A549 (cell line): Measurements from ENCODE around the gene PLA1A. TPM values are rescaled to one million over a fixed set of nuclear protein-coding genes. Genes with fewer than 3 reads are reported as not detected.

Experiments
- ATAC-seq, 2 experiments: fragments of 200-7000 bp in 1 of 2; fragments of >200 bp in 1 of 2; cut with Nextera tagmentation in 1 of 2; cut with Tn5 transposase in 1 of 2; 3 replicates each; pipeline versions ENCODE4 v1.8.0 to v1.9.1; 2018 to 2020; ENCODE audit warnings: mild to moderate bottlenecking in 1 of 2, moderate library complexity in 1 of 2
- CTCF ChIA-PET: fragments of 300-600 bp; sonication (Branson Sonifier 250); formaldehyde crosslinking; extraction: SDS; loops from one replicate; lab custom pipeline; 2021; ENCODE audit warnings: antibody characterized with exemption, inconsistent platforms; lab: Yijun Ruan, JAX
- POLR2A ChIA-PET: fragments of 350-600 bp; formaldehyde crosslinking; extraction: SDS; loops from one replicate; lab custom pipeline; 2021; ENCODE audit warnings: antibody characterized with exemption, inconsistent platforms; lab: Yijun Ruan, JAX
- DNase-seq, 2 experiments: peaks; one replicate each; pipeline versions ENCODE4 v3.0.0 to v3.0.0-alpha.2; 2011 to 2016; ENCODE audit warnings: low read depth in 1 of 2, low spot score in 1 of 2
- FAIRE-seq: peaks from 2 replicates; lab custom pipeline; 2011; peaks lifted over from hg19 to GRCh38; lab: Jason Lieb, UNC
- H3K27ac ChIP-seq, 2 experiments: fragments of >200 bp; sonication (Bioruptor Twin); formaldehyde crosslinking; 3 replicates each; pipeline ENCODE4 v1.5.1; 2016 to 2017
- H3K4me1 ChIP-seq: fragments of >200 bp; sonication (Bioruptor Twin); formaldehyde crosslinking; 3 replicates; pipeline ENCODE4 v1.6.1; 2016
- H3K4me2 ChIP-seq: fragments of >200 bp; sonication (Bioruptor Twin); formaldehyde crosslinking; 3 replicates; pipeline ENCODE4 v1.6.1; 2016
- H3K4me3 ChIP-seq: fragments of >200 bp; sonication (Bioruptor Twin); formaldehyde crosslinking; 3 replicates; pipeline ENCODE4 v1.5.1; 2016
- H3K9me3 ChIP-seq: fragments of >200 bp; sonication (Bioruptor Twin); formaldehyde crosslinking; 3 replicates; pipeline ENCODE4 v1.6.1; 2016
- CEBPB ChIP-seq, 2 experiments: fragments of >200 bp in 1 of 2; sonication (Bioruptor Twin) in 1 of 2; formaldehyde crosslinking in 1 of 2; IDR thresholded peaks; 2 replicates each; pipeline ENCODE4 v1.6.1; 2012 to 2016
- CTCF ChIP-seq: fragments of >200 bp; sonication (Bioruptor Twin); formaldehyde crosslinking; IDR thresholded peaks from 3 replicates; pipeline ENCODE4 v1.5.1; 2016
- E2F6 ChIP-seq: IDR thresholded peaks from 2 replicates; pipeline ENCODE4 v1.6.1; 2012; ENCODE audit warnings: low read depth, borderline replicate concordance
- EHMT2 ChIP-seq: fragments of 200-600 bp; sonication (generic); IDR thresholded peaks from 2 replicates; pipeline ENCODE4 v1.6.1; 2016; ENCODE audit warnings: antibody characterized with exemption, low read depth, mild to moderate bottlenecking, moderate library complexity
- ELK1 ChIP-seq: fragments of 150-350 bp; IDR thresholded peaks from 2 replicates; pipeline ENCODE4 v1.6.1; 2014; ENCODE audit warnings: low read depth, mild to moderate bottlenecking, low read length
- FOSL2 ChIP-seq, 2 experiments: fragments of 450-650 bp in 1 of 2; fragments of >200 bp in 1 of 2; sonication (Bioruptor Twin) in 1 of 2; formaldehyde crosslinking; IDR thresholded peaks; 2 replicates each; pipeline versions ENCODE4 v1.5.0 to v1.6.1; 2016 to 2020; ENCODE audit warnings: mild to moderate bottlenecking in 1 of 2, moderate library complexity in 1 of 2
- FOXS1 ChIP-seq: fragments of 250-450 bp; sonication (Bioruptor Pico); IDR thresholded peaks from 2 replicates; pipeline ENCODE4 v1.5.0; 2020; ENCODE audit warnings: mild to moderate bottlenecking, moderate library complexity
- GATA3 ChIP-seq: IDR thresholded peaks from 2 replicates; pipeline ENCODE4 v1.6.1; 2012; ENCODE audit warnings: borderline replicate concordance
- HDAC2 ChIP-seq: fragments of 200-600 bp; sonication (generic); IDR thresholded peaks from 2 replicates; pipeline ENCODE4 v1.6.1; 2016
- HMGXB4 ChIP-seq: fragments of 250-450 bp; sonication (Bioruptor Pico); IDR thresholded peaks from 2 replicates; pipeline ENCODE4 v1.5.0; 2021; ENCODE audit warnings: mild to moderate bottlenecking, moderate library complexity, borderline replicate concordance
- KDM5A ChIP-seq: fragments of 200-600 bp; sonication (generic); IDR thresholded peaks from 2 replicates; pipeline ENCODE4 v1.6.1; 2016; ENCODE audit warnings: antibody characterized with exemption, mild to moderate bottlenecking
- MAFK ChIP-seq: fragments of 450-650 bp; IDR thresholded peaks from 2 replicates; pipeline ENCODE4 v1.6.1; 2014; ENCODE audit not compliant: partially characterized antibody
- MAX ChIP-seq: IDR thresholded peaks from 2 replicates; pipeline ENCODE4 v1.6.1; 2012
- MYC ChIP-seq: IDR thresholded peaks from 2 replicates; pipeline ENCODE4 v1.6.1; 2012; ENCODE audit warnings: mild to moderate bottlenecking, inconsistent platforms, low read length, improper control_type of control experiment, borderline replicate concordance
- NPAS2 ChIP-seq: fragments of 250-450 bp; sonication (Bioruptor Pico); IDR thresholded peaks from 2 replicates; pipeline ENCODE4 v1.8.0; 2022; ENCODE audit warnings: mild to moderate bottlenecking, moderate library complexity, borderline replicate concordance
- POLR2AphosphoS2 ChIP-seq: conservative IDR thresholded peaks from 2 replicates; pipeline ENCODE4 v1.6.1; 2012; ENCODE audit warnings: low read length, improper control_type of control experiment, inconsistent platforms
- RAD21 ChIP-seq, 2 experiments: fragments of >200 bp in 1 of 2; sonication (Bioruptor Twin) in 1 of 2; formaldehyde crosslinking in 1 of 2; IDR thresholded peaks in 1 of 2; conservative IDR thresholded peaks in 1 of 2; 2 replicates in 1 of 2; 3 replicates in 1 of 2; pipeline ENCODE4 v1.6.1; 2012 to 2018; ENCODE audit warnings: inconsistent platforms in 1 of 2
- RARB ChIP-seq: fragments of 250-450 bp; sonication (Bioruptor Pico); IDR thresholded peaks from 2 replicates; pipeline ENCODE4 v1.8.0; 2021; ENCODE audit warnings: mild to moderate bottlenecking, moderate library complexity
- RCOR1 ChIP-seq: fragments of 150-350 bp; IDR thresholded peaks from 2 replicates; pipeline ENCODE4 v1.6.1; 2014; ENCODE audit warnings: antibody characterized with exemption, low read length, low read depth
- RNF2 ChIP-seq: fragments of 200-600 bp; sonication (generic); IDR thresholded peaks from 2 replicates; pipeline ENCODE4 v1.6.1; 2016; ENCODE audit warnings: low read depth, mild to moderate bottlenecking, antibody characterized with exemption, moderate library complexity, borderline replicate concordance
- SREBF2 ChIP-seq: fragments of 450-650 bp; IDR thresholded peaks from 2 replicates; pipeline ENCODE4 v1.6.1; 2014; ENCODE audit warnings: mild to moderate bottlenecking, moderate library complexity
- USF2 ChIP-seq: fragments of 450-650 bp; IDR thresholded peaks from 2 replicates; pipeline ENCODE4 v1.6.1; 2014; ENCODE audit warnings: antibody characterized with exemption
- ZC3H11A ChIP-seq: fragments of 450-650 bp; IDR thresholded peaks from 2 replicates; pipeline ENCODE4 v1.6.1; 2014; ENCODE audit warnings: antibody characterized with exemption, mild to moderate bottlenecking
- ZFP36 ChIP-seq: fragments of 450-650 bp; IDR thresholded peaks from 2 replicates; pipeline ENCODE4 v1.6.1; 2014; ENCODE audit warnings: borderline replicate concordance; ENCODE audit not compliant: partially characterized antibody
- WGBS: methylation state at CpG from one replicate; pipeline ENCODE4 v1.1.6; 2017; ENCODE audit errors: missing lambda C conversion rate; 5-methylcytosine and 5-hydroxymethylcytosine counted together
- polyA plus RNA-seq, 4 experiments: library from polyadenylated mRNA; depleted of rRNA in 3 of 4; stranded (reverse); fragments of >200 nt; fragmentation: RNase III in 1 of 4; extraction: RNeasy Plus Mini Kit Qiagen cat#74134 plus additional on column Dnase treatment in 1 of 4; gene quantifications; 2 replicates in 3 of 4; 3 replicates in 1 of 4; pipeline ENCODE4 v1.2.3, GENCODE V29; 2011 to 2017

The PLA1A gene
- polyA plus RNA-seq, 2 of the 4 experiments (the other 2 are of a cell fraction): 0.17 to 0.18 TPM

- TF ChIP-seq ZC3H11A: no peak
- TF ChIP-seq ELK1: no peak
- no peak for TF ChIP-seq ZFP36
- no peak for TF ChIP-seq E2F6
- TF ChIP-seq NPAS2 (CRISPR knock-in tag): no peak
- no peak for TF ChIP-seq FOXS1 (CRISPR knock-in tag)
- no peak for TF ChIP-seq HMGXB4 (CRISPR knock-in tag)
- no peak for TF ChIP-seq POLR2AphosphoS2
- no peak for TF ChIP-seq MYC
- no peak for TF ChIP-seq SREBF2
- TF ChIP-seq KDM5A: no peak
- no peak for TF ChIP-seq RNF2
- TF ChIP-seq EHMT2: no peak
- TF ChIP-seq GATA3: no peak
- CTCF ChIA-PET: interaction anchor here (2.1 kb wide), 1 partner anchor 52 kb away, joined by 6 read pairs; no protein-coding TSS in a partner anchor
- ATAC-seq: no peak
Measured at GRCh38 chr3:119628816-119629445, 31.2 kb downstream of the PLA1A start.

GRCh38 chr3:119630128-119630879 lies 32.6 kb downstream of the PLA1A start:
- 79% methylated on average over 8 of the region's 8 CpGs for WGBS
- H3K4me2 ChIP-seq: peak overlapping the region; percentile 4; the same call in 1 of the 3 replicates
- DNase-seq: no peak
- ATAC-seq: no peak
- POLR2A ChIA-PET: no interaction called here
- CTCF ChIA-PET: interaction anchor here (2.1 kb wide), 1 partner anchor 50 kb away, joined by 6 read pairs; no protein-coding TSS in a partner anchor
- no peaks in the 10 kb centered on the region for H3K9me3 ChIP-seq
- H3K27ac ChIP-seq: peak overlapping the region; percentile 37 to 67; a peak in 4 of 6 replicates
- TF ChIP-seq RNF2: no peak
- peak; percentile 83 for TF ChIP-seq MAFK
- H3K4me1 ChIP-seq: peaks cover 4% of the 10 kb centered on the region; the same call in 1 of the 3 replicates
- no peak overlapping the region for H3K4me3 ChIP-seq
- no peak for FAIRE-seq

More at GRCh38 chr3:119628816-119629445, 31.2 kb downstream of the PLA1A start:
- no peak overlapping the region for H3K4me2 ChIP-seq
- no peak overlapping the region for H3K4me3 ChIP-seq
- no peaks in the 10 kb centered on the region for H3K9me3 ChIP-seq
- peaks cover 4% of the 10 kb centered on the region; the same call in 1 of the 3 replicates for H3K4me1 ChIP-seq
- DNase-seq (no peak), FAIRE-seq (no peak)
- WGBS: 76% methylated on average over 1 of the region's 1 CpG
- no peak overlapping the region for H3K27ac ChIP-seq
- POLR2A ChIA-PET: no interaction called here

GRCh38 chr3:119630880-119631329 lies 33.2 kb downstream of the PLA1A start:
- CTCF ChIA-PET: interaction anchor here (2.1 kb wide), 1 partner anchor 50 kb away, joined by 6 read pairs; no protein-coding TSS in a partner anchor
- ATAC-seq: no peak
- TF ChIP-seq RCOR1 (no peak), FOSL2 (IDR thresholded peaks at IDR 0.05) (no peak), FOSL2 (CRISPR knock-in tag; IDR thresholded peaks at IDR 0.05) (no peak), USF2 (no peak), RAD21 (conservative IDR thresholded peaks at IDR 0.05 in 1 of 2, IDR thresholded peaks at IDR 0.05 in 1 of 2) (no peak), HDAC2 (no peak), RARB (no peak), MYC (no peak), MAX (no peak), CTCF (no peak), CEBPB (IDR thresholded peaks at IDR 0.05) (no peak)

More at GRCh38 chr3:119630880-119631329, 33.2 kb downstream of the PLA1A start:
- Histone ChIP-seq H3K27ac (peak overlapping the region; percentile 26 to 67; a peak in 4 of 6 replicates), H3K4me3 (no peak overlapping the region), H3K4me1 (peaks cover 5% of the 10 kb centered on the region; the same call in 1 of the 3 replicates), H3K4me2 (peak overlapping the region; percentile 4; the same call in 1 of the 3 replicates), H3K9me3 (no peaks in the 10 kb centered on the region)
- FAIRE-seq (no peak), DNase-seq (no peak)
- POLR2A ChIA-PET: interaction anchor here (0.6 kb wide), 1 partner anchor 133 kb away, joined by 3 read pairs; the partner anchor contains the start of gene TIMMDC1
- WGBS: 90% methylated on average over 7 of the region's 7 CpGs
